Neural cell (in vitro differentiated cells): ENCODE results near the gene INHA. TPM values are rescaled to one million over a fixed set of nuclear protein-coding genes. Genes with fewer than 3 reads are reported as not detected.

Experiments used
- polyA plus RNA-seq: library from polyadenylated mRNA; depleted of rRNA; stranded (reverse); fragments of >200 nt; gene quantifications from 2 replicates; pipeline ENCODE4 v1.2.3, GENCODE V29; 2014
- small RNA-seq, 3 experiments: library from RNA; depleted of rRNA; stranded (forward); fragments of <200 nt; gene quantifications; one replicate each; pipeline ENCODE3, GENCODE V24; 2012

Gene INHA
- polyA plus RNA-seq, 1 donor from 2014 or later: 2.7 TPM

Small RNAs within 50 kb of the gene (small RNA-seq; reads per million reads assigned to genes)
- gene MIR3132: 0 to 0.42 (median 0) reads per million in 3 experiments
- 0 to 0.08 (median 0) reads per million in 3 experiments for gene RN7SKP213

Other genes starting within 250 kb of the INHA start
- gene RESP18, start 239.6 kb upstream of the INHA start, polyA plus RNA-seq: not detected in 2 replicates
- 11.9 and 16.7 TPM in 2 replicates for gene DNPEP, start 184.4 kb upstream of the INHA start, polyA plus RNA-seq
- gene DES, start 153.9 kb upstream of the INHA start, polyA plus RNA-seq: not detected in 2 replicates
- 58.3 and 87.6 TPM in 2 replicates for gene SPEG, start 137.5 kb upstream of the INHA start, polyA plus RNA-seq
- 16.9 and 20.4 TPM in 2 replicates for gene GMPPA, start 73.4 kb upstream of the INHA start, polyA plus RNA-seq
- 2.7 and 8.9 TPM in 2 replicates for gene ASIC4, start 57.8 kb upstream of the INHA start, polyA plus RNA-seq
- 24.3 and 28.6 TPM in 2 replicates for gene CHPF, start 28.5 kb upstream of the INHA start, polyA plus RNA-seq
- gene TMEM198, start 28.3 kb upstream of the INHA start, polyA plus RNA-seq: 39.3 and 44.0 TPM in 2 replicates
- gene OBSL1, start 771 bp upstream of the INHA start, polyA plus RNA-seq: 59.7 and 75.2 TPM in 2 replicates
- 54.9 and 55.0 TPM in 2 replicates for gene STK11IP, start 25.5 kb downstream of the INHA start, polyA plus RNA-seq
- gene SLC4A3, start 55.3 kb downstream of the INHA start, polyA plus RNA-seq: 18.7 and 25.3 TPM in 2 replicates